Stomach (tissue), 9 donors: ENCODE measurements around the gene VAMP3. TPM values are rescaled to one million over a fixed set of nuclear protein-coding genes. Genes with fewer than 3 reads are reported as not detected.

Experiments used
- DNase-seq, 2 donors: peaks; one replicate each; pipeline versions ENCODE4 v3.0.0 to v3.0.0-alpha.2; 2013 to 2019
- H3K27ac ChIP-seq, 5 donors: fragments of 200-600 bp in 4 of 5; sonication (generic) in 4 of 5; one replicate each; pipeline ENCODE4 v1.5.1; 2013 to 2019; ENCODE audit warnings: mild to moderate bottlenecking in 1 of 5, moderate library complexity in 1 of 5
- H3K27me3 ChIP-seq, 3 donors: fragments of 200-600 bp; sonication (generic); one replicate each; pipeline ENCODE4 v1.5.1; 2017 to 2019; ENCODE audit warnings: mixed run types in 1 of 3
- H3K36me3 ChIP-seq, 4 donors: fragments of 200-600 bp; sonication (generic); 1 replicate in 3 of 4; 2 replicates in 1 of 4; pipeline ENCODE4 v1.5.1; 2016 to 2019
- H3K4me1 ChIP-seq, 4 donors: fragments of 200-600 bp; sonication (generic); one replicate each; pipeline ENCODE4 v1.5.1; 2016 to 2019
- H3K4me3 ChIP-seq, 4 donors: fragments of 200-600 bp; sonication (generic) in 3 of 4; one replicate each; pipeline ENCODE4 v1.5.1; 2016 to 2019; ENCODE audit warnings: mild to moderate bottlenecking in 1 of 4
- H3K9me3 ChIP-seq, 4 donors: fragments of 200-600 bp; sonication (generic); one replicate each; pipeline ENCODE4 v1.5.1; 2016 to 2019
- CTCF ChIP-seq, 7 experiments: fragments of 450-650 bp in 4 of 7; fragments of 200-600 bp in 3 of 7; sonication (generic) in 3 of 7; IDR thresholded peaks; one replicate each; pipeline ENCODE4 v1.5.1; 2016 to 2019; ENCODE audit warnings: antibody characterized with exemption in 7 of 7, control low read depth in 2 of 7, mild to moderate bottlenecking in 1 of 7
- EP300 ChIP-seq: sonication (generic); formaldehyde crosslinking; IDR thresholded peaks from one replicate; pipeline ENCODE4 v1.6.1; 2017; ENCODE audit warnings: antibody characterized with exemption
- POLR2A ChIP-seq, 4 donors: fragments of 450-650 bp; IDR thresholded peaks; one replicate each; pipeline ENCODE4 v1.6.1; 2016; ENCODE audit warnings: antibody characterized with exemption in 4 of 4, control low read depth in 2 of 4, mild to moderate bottlenecking in 1 of 4, moderate library complexity in 1 of 4
- POLR2AphosphoS5 ChIP-seq, 3 donors: sonication (generic); formaldehyde crosslinking; IDR thresholded peaks; one replicate each; pipeline ENCODE4 v1.6.1; 2016; ENCODE audit warnings: antibody characterized with exemption in 3 of 3
- WGBS, 5 donors: extraction: QIAGEN DNeasy Blood & Tissue Kit in 3 of 5; methylation state at CpG; one replicate each; pipeline versions ENCODE4 v1.1.5 to v1.1.7; 2013 to 2018; 5-methylcytosine and 5-hydroxymethylcytosine counted together
- intact Hi-C: fragments of 100-400 bp; cut with DNase I; formaldehyde crosslinking; loops from one replicate; pipeline ENCODE4 v1.15.1; 2023; ENCODE audit warnings: low total_unique reads
- polyA plus RNA-seq, 3 donors: library from polyadenylated mRNA; stranded (reverse); fragments of 200-250 nt; gene quantifications; one replicate each; pipeline ENCODE4 v1.2.3, GENCODE V29; 2013
- total RNA-seq, 5 donors: library from RNA; depleted of rRNA; stranded (reverse); fragments of >200 nt; gene quantifications; one replicate each; pipeline versions ENCODE4 v1.1.0 to v1.2.3, GENCODE V29; 2014 to 2016
- donor health status: healthy with polysubstance abuse.
- donor health status: Bipolar disorder and iron deficiency.
- donor health status: healthy.

The VAMP3 gene
- total and polyA plus RNA-seq, 8 donors, result 20.9 to 133 (median 82.8) TPM

- H3K9me3 ChIP-seq, result no peaks in the 10 kb centered on the region
- intact Hi-C loops, result no loop called here
- H3K4me1 ChIP-seq, result no peaks in the 10 kb centered on the region
- 62 to 81% (median 77%) methylated on average over 2 of the region's 2 CpGs for WGBS, 5 donors
- H3K36me3 ChIP-seq, result peaks cover 7 to 24% (median 21%) of the 10 kb centered on the region in 4 donors
- no peak for TF ChIP-seq POLR2AphosphoS5 (IDR thresholded peaks at IDR 0.05)
- no peak for TF ChIP-seq CTCF (IDR thresholded peaks at IDR 0.05)
- TF ChIP-seq POLR2A (IDR thresholded peaks at IDR 0.05), result no peak
- no peak for TF ChIP-seq EP300
- H3K4me3 ChIP-seq, result no peak overlapping the region
- H3K27me3 ChIP-seq, result no peaks in the 10 kb centered on the region
- no peak for DNase-seq
- no peak overlapping the region for H3K27ac ChIP-seq
Observed at GRCh38 chr1:7733276-7733675, 37.8 kb upstream of the VAMP3 start.

- Histone ChIP-seq H3K36me3 (peaks cover 7 to 35% (median 30%) of the 10 kb centered on the region in 4 donors), H3K4me1 (no peaks in the 10 kb centered on the region), H3K27me3 (no peaks in the 10 kb centered on the region), H3K9me3 (no peaks in the 10 kb centered on the region), H3K27ac (no peak overlapping the region), H3K4me3 (no peak overlapping the region)
- no peak for DNase-seq
- TF ChIP-seq CTCF (IDR thresholded peaks at IDR 0.05) (no peak), EP300 (no peak), POLR2AphosphoS5 (IDR thresholded peaks at IDR 0.05) (no peak), POLR2A (IDR thresholded peaks at IDR 0.05) (no peak)
- WGBS, 5 donors, result 88 to 92% (median 92%) methylated on average over 6 of the region's 6 CpGs
- intact Hi-C loops, result no loop called here
Observed at GRCh38 chr1:7738044-7738443, 33.1 kb upstream of the VAMP3 start.

GRCh38 chr1:7743346-7743745 lies 27.8 kb upstream of the VAMP3 start:
- no peak overlapping the region for H3K4me3 ChIP-seq
- peaks cover 0 to 34% (median 9%) of the 10 kb centered on the region in 4 donors for H3K36me3 ChIP-seq
- H3K27me3 ChIP-seq, result no peaks in the 10 kb centered on the region
- peaks cover 0 to 4% (median 0%) of the 10 kb centered on the region in 4 donors for H3K4me1 ChIP-seq
- 91 to 93% (median 93%) methylated on average over 6 of the region's 6 CpGs for WGBS, 5 donors
- no peak for TF ChIP-seq POLR2A (IDR thresholded peaks at IDR 0.05)
- TF ChIP-seq CTCF (IDR thresholded peaks at IDR 0.05), result no peak
- TF ChIP-seq POLR2AphosphoS5 (IDR thresholded peaks at IDR 0.05), result no peak
- TF ChIP-seq EP300, result no peak
- no peak for DNase-seq
- no peaks in the 10 kb centered on the region for H3K9me3 ChIP-seq
- intact Hi-C loops, result no loop called here
- H3K27ac ChIP-seq, result no peak overlapping the region

- intact Hi-C loops, result no loop called here
- Histone ChIP-seq H3K27ac (no peak overlapping the region), H3K9me3 (no peaks in the 10 kb centered on the region), H3K4me1 (peaks cover 0 to 4% (median 0%) of the 10 kb centered on the region in 4 donors), H3K4me3 (no peak overlapping the region), H3K27me3 (no peaks in the 10 kb centered on the region), H3K36me3 (peaks cover 0 to 24% (median 0%) of the 10 kb centered on the region in 4 donors)
- no peak for DNase-seq
- TF ChIP-seq POLR2A (IDR thresholded peaks at IDR 0.05) (no peak), POLR2AphosphoS5 (IDR thresholded peaks at IDR 0.05) (no peak), CTCF (IDR thresholded peaks at IDR 0.05) (no peak)
- 84 to 95% (median 90%) methylated on average over 9 of the region's 9 CpGs for WGBS, 5 donors
Observed at GRCh38 chr1:7744882-7745281, 26.2 kb upstream of the VAMP3 start.
